K562 (cell line): ENCODE data around the gene EIF5A2. TPM values are rescaled to one million over a fixed set of nuclear protein-coding genes. Genes with fewer than 3 reads are reported as not detected.

Source experiments
- ATAC-seq: fragments of 200-7000 bp; cut with Tn5 transposase; 3 replicates; pipeline ENCODE4 v1.9.1; 2020; ENCODE audit warnings: moderate library complexity
- BruUV-seq: library from RNA; stranded (reverse); fragments of 400-500 nt; replicated peaks from 2 replicates; lab custom pipeline; 2021; lab: Mats Ljungman, UMichigan
- CTCF ChIA-PET: fragments of 300-600 bp; formaldehyde crosslinking; extraction: SDS; loops from one replicate; lab custom pipeline; 2021; ENCODE audit warnings: low intra/inter-chr PET ratio; lab: Yijun Ruan, JAX
- POLR2A ChIA-PET: fragments of 300-600, 350-650 bp; sonication (Branson Sonifier 250); formaldehyde crosslinking; extraction: SDS; loops from one replicate; lab custom pipeline; 2021; ENCODE audit warnings: antibody characterized with exemption, inconsistent platforms; lab: Yijun Ruan, JAX
- DNase-seq, 4 experiments: peaks; one replicate each; pipeline versions ENCODE4 v3.0.0 to v3.0.0-alpha.2; 2011 to 2018; ENCODE audit warnings: low spot score in 3 of 4, mixed read lengths in 3 of 4; ENCODE audit errors: extremely low read depth in 1 of 4
- FAIRE-seq: peaks from 2 replicates; lab custom pipeline; 2011; peaks lifted over from hg19 to GRCh38; lab: Jason Lieb, UNC
- H2AFZ ChIP-seq: 2 replicates; pipeline ENCODE4 v1.6.0; 2011; ENCODE audit warnings: low read depth, low read length, control low read depth, inconsistent platforms
- H3K27ac ChIP-seq: fragments of 200-600 bp; 3 replicates; pipeline ENCODE4 v1.8.0; 2011; ENCODE audit warnings: low read depth, mild to moderate bottlenecking, control low read depth, inconsistent platforms, low read length, moderate library complexity, mixed read lengths; ENCODE audit errors: extremely low read depth
- H3K27me3 ChIP-seq, 2 experiments: fragments of 300-600 bp in 1 of 2; 2 replicates in 1 of 2; 3 replicates in 1 of 2; pipeline versions ENCODE4 v1.6.0 to v1.8.0; 2011; ENCODE audit warnings: inconsistent platforms in 2 of 2, low read length in 2 of 2, mild to moderate bottlenecking in 1 of 2, mixed read lengths in 1 of 2, moderate library complexity in 1 of 2; ENCODE audit not compliant: control insufficient read depth in 2 of 2, insufficient read depth in 2 of 2
- H3K36me3 ChIP-seq: fragments of 300-600 bp; 3 replicates; pipeline ENCODE4 v1.8.0; 2011; ENCODE audit warnings: mild to moderate bottlenecking, low read length, inconsistent platforms; ENCODE audit not compliant: control insufficient read depth, insufficient read depth
- H3K4me1 ChIP-seq, 2 experiments: fragments of 200-600 bp in 1 of 2; replicated peaks in 1 of 2; 2 replicates in 1 of 2; 3 replicates in 1 of 2; pipeline versions ENCODE4 v1.5.1 to v1.8.0; 2011; ENCODE audit warnings: inconsistent platforms in 2 of 2, low read length in 2 of 2, mild to moderate bottlenecking in 1 of 2, mixed read lengths in 1 of 2, moderate library complexity in 1 of 2; ENCODE audit not compliant: control insufficient read depth in 2 of 2, insufficient read depth in 2 of 2
- H3K4me2 ChIP-seq: 2 replicates; pipeline ENCODE4 v1.6.1; 2011; ENCODE audit warnings: low read length, control low read depth, inconsistent platforms, mixed read lengths; ENCODE audit not compliant: insufficient read depth
- H3K4me3 ChIP-seq: fragments of 200-600 bp; sonication (generic), shearing (Covaris generic); 2 replicates; pipeline ENCODE4 v1.5.1; 2016; ENCODE audit warnings: control low read depth, inconsistent platforms
- H3K79me2 ChIP-seq: fragments of 200-600 bp; 3 replicates; pipeline ENCODE4 v1.8.0; 2011; ENCODE audit warnings: low read length, inconsistent platforms; ENCODE audit not compliant: control insufficient read depth, insufficient read depth
- H3K9ac ChIP-seq, 2 experiments: 2 replicates each; pipeline versions ENCODE4 v1.6.0 to v1.6.1; 2011; ENCODE audit warnings: low read depth in 2 of 2, low read length in 2 of 2, control low read depth in 1 of 2, inconsistent platforms in 1 of 2, mild to moderate bottlenecking in 1 of 2, mixed read lengths in 1 of 2; ENCODE audit not compliant: insufficient read depth in 1 of 2
- H3K9me1 ChIP-seq: one replicate; pipeline ENCODE4 v1.6.0; 2011; ENCODE audit warnings: inconsistent platforms, mild to moderate bottlenecking, low read length, moderate library complexity; ENCODE audit not compliant: control insufficient read depth, insufficient read depth
- H3K9me3 ChIP-seq: replicated peaks from 2 replicates; pipeline ENCODE4 v1.5.1; 2011; ENCODE audit warnings: low read depth, low read length, inconsistent platforms; ENCODE audit not compliant: control insufficient read depth, insufficient read depth
- H4K20me1 ChIP-seq: replicated peaks from 2 replicates; pipeline ENCODE4 v1.6.1; 2011; ENCODE audit warnings: low read length, inconsistent platforms, mixed read lengths; ENCODE audit not compliant: control insufficient read depth, insufficient read depth
- CBX5 ChIP-seq: IDR thresholded peaks from 2 replicates; pipeline ENCODE4 v1.6.1; 2014; ENCODE audit warnings: low read depth, borderline replicate concordance
- CHD2 ChIP-seq: IDR thresholded peaks from 2 replicates; pipeline ENCODE4 v1.6.1; 2011; ENCODE audit warnings: low read depth, low read length
- HDGF ChIP-seq: fragments of 450-650 bp; IDR thresholded peaks from 2 replicates; pipeline ENCODE4 v1.6.1; 2016
- ILK ChIP-seq: fragments of 450-650 bp; IDR thresholded peaks from 2 replicates; pipeline ENCODE4 v1.6.1; 2016; ENCODE audit warnings: missing genetic modification characterization, low read depth, mild to moderate bottlenecking, missing compliant biosample characterization, moderate library complexity, borderline replicate concordance
- MCM7 ChIP-seq, 2 experiments: fragments of 450-650 bp; IDR thresholded peaks; 2 replicates each; pipeline ENCODE4 v1.6.1; 2016 to 2018
- NONO ChIP-seq, 2 experiments: fragments of 200-400 bp in 1 of 2; fragments of 450-650 bp in 1 of 2; formaldehyde crosslinking in 1 of 2; IDR thresholded peaks; 2 replicates each; pipeline ENCODE4 v1.6.1; 2017; ENCODE audit warnings: low read depth in 2 of 2, mild to moderate bottlenecking in 2 of 2, moderate library complexity in 2 of 2, low read length in 1 of 2
- NR1H2 ChIP-seq: sonication (generic); formaldehyde crosslinking; IDR thresholded peaks from 2 replicates; pipeline ENCODE4 v1.4.0; 2020; ENCODE audit warnings: mild to moderate bottlenecking, missing genetic modification reagents
- POLR2H ChIP-seq: IDR thresholded peaks from 2 replicates; pipeline ENCODE4 v1.6.1; 2016; ENCODE audit warnings: missing genetic modification characterization, low read depth, mild to moderate bottlenecking, control low read depth, missing compliant biosample characterization, moderate library complexity
- TFE3 ChIP-seq: fragments of 450-650 bp; formaldehyde crosslinking; IDR thresholded peaks from 2 replicates; pipeline ENCODE4 v1.4.0; 2020; ENCODE audit warnings: mild to moderate bottlenecking, mixed read lengths
- ZKSCAN8 ChIP-seq: fragments of 200-800 bp; sonication (Bioruptor generic); IDR thresholded peaks from 2 replicates; pipeline ENCODE4 v1.6.1; 2016; ENCODE audit warnings: missing genetic modification characterization, missing compliant biosample characterization
- ZNF12 ChIP-seq: sonication (generic); formaldehyde crosslinking; IDR thresholded peaks from 2 replicates; pipeline ENCODE4 v1.4.0; 2020; ENCODE audit warnings: mild to moderate bottlenecking, missing genetic modification reagents
- ZNF695 ChIP-seq: fragments of 450-650 bp; formaldehyde crosslinking; IDR thresholded peaks from 2 replicates; pipeline ENCODE4 v1.4.0; 2020; ENCODE audit warnings: mild to moderate bottlenecking, moderate library complexity
- ZNF696 ChIP-seq: fragments of 250-450 bp; sonication (Bioruptor Pico); conservative IDR thresholded peaks from 2 replicates; pipeline ENCODE4 v1.4.0; 2020; ENCODE audit warnings: mild to moderate bottlenecking, moderate library complexity
- WGBS: fragments of 100-300 bp; shearing (Covaris generic); methylation state at CpG from one replicate; pipeline ENCODE4 v1.1.6; 2016; ENCODE audit warnings: low coverage, mixed read lengths; ENCODE audit not compliant: insufficient coverage; ENCODE audit errors: missing lambda C conversion rate; 5-methylcytosine and 5-hydroxymethylcytosine counted together
- in situ Hi-C: fragments of 300-500 bp; cut with MboI; formaldehyde crosslinking; loops from 4 replicates; pipeline ENCODE4 v1.15.0; 2018; ENCODE audit warnings: inconsistent platforms, mixed read lengths
- intact Hi-C: fragments of 100-400 bp; cut with micrococcal nuclease; formaldehyde crosslinking; loops from 2 replicates; pipeline ENCODE4 v1.14.2; 2022
- polyA plus RNA-seq, 8 experiments: library from polyadenylated mRNA; depleted of rRNA in 4 of 8; stranded (reverse) in 5 of 8; unstranded in 3 of 8; fragments of >200 nt; fragmentation: Nextera tagmentation in 2 of 8; fragmentation: Illumina TruSeq in 1 of 8; extraction: Ambion mirVana in 2 of 8; extraction: Trizol in 1 of 8; gene quantifications; 2 replicates each; pipeline versions ENCODE4 v1.2.1 to v1.2.3, GENCODE V29; 2011 to 2014; ENCODE audit warnings: inconsistent platforms in 1 of 8, missing spikeins in 1 of 8
- total RNA-seq, 7 experiments: library from RNA; depleted of rRNA in 6 of 7; stranded (reverse); fragments of >200 nt in 6 of 7; fragmentation: Illumina TruSeq in 2 of 7; extraction: Trizol in 2 of 7; gene quantifications; 2 replicates each; pipeline versions ENCODE4 v1.2.1 to v1.2.3, GENCODE V29; 2011 to 2021; ENCODE audit warnings: low replicate concordance in 1 of 7
- TF ChIP-seq, protein P1 (sequence below): fragments of 250-450 bp; sonication (Bioruptor Pico); IDR thresholded peaks from 2 replicates; pipeline ENCODE4 v1.6.1; 2021; ENCODE audit warnings: mild to moderate bottlenecking

EIF5A2 gene
- total and polyA plus RNA-seq, 9 of the 15 experiments (the other 6 are each of a cell fraction or from before 2014, with no cell fraction given) = 3.9 to 18.3 (median 15.9) TPM

- TF ChIP-seq POLR2H = no peak
- no peak for TF ChIP-seq ZNF695 (CRISPR knock-in tag)
- no peak for TF ChIP-seq NONO (IDR thresholded peaks at IDR 0.05; ENCODE audit: low read depth in 2 of 2, low read length in 1 of 2)
- TF ChIP-seq, protein P1, sequence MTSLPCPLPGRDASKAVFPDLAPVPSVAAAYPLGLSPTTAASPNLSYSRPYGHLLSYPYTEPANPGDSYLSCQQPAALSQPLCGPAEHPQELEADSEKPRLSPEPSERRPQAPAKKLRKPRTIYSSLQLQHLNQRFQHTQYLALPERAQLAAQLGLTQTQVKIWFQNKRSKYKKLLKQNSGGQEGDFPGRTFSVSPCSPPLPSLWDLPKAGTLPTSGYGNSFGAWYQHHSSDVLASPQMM = no peak
- no peak for TF ChIP-seq ZNF696 (CRISPR knock-in tag)
- no peak for TF ChIP-seq ZNF12 (CRISPR knock-in tag)
These were observed 49.8 kb downstream of the EIF5A2 start (continued) for GRCh38 chr3:170858599-170858998.

DNA sequence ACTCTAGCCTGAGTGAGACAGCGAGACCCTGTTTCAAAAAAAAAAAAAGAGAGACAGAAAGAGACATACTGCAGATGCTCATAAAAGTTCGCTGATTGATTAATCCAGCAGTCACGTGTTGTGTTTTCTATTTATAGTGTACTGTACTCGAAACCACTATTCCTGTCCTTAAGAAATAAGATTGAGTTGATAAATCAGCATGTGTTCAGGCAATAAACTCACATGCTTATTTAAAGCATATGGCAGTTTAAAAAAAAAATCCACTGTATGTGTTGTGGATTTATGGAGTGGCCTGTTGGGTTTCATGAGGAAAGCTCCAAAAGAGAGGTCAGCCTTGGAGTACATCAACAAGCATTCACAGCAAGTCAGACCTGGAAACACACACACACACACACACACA lies 56.1 kb downstream of the EIF5A2 start:
- ChIA-PET CTCF (no interaction called here), POLR2A (interaction anchor here (1.4 to 7.0 kb wide), 3 partner anchors 10 to 17 kb away, joined by 4 to 43 read pairs (median 22); partner anchors contain the start of gene RPL22L1)
- no TSS peak for BruUV-seq
- no peak for DNase-seq
- Histone ChIP-seq H3K9ac (no peak overlapping the region), H3K9me1 (no peaks in the 10 kb centered on the region), H3K4me2 (no peak overlapping the region), H3K9me3 (no peaks in the 10 kb centered on the region), H3K4me3 (no peak overlapping the region), H2AFZ (no peak overlapping the region), H3K36me3 (no peaks in the 10 kb centered on the region), H3K27me3 (no peaks in the 10 kb centered on the region), H3K4me1 (no peaks in the 10 kb centered on the region), H3K79me2 (no peaks in the 10 kb centered on the region), H4K20me1 (no peaks in the 10 kb centered on the region), H3K27ac (no peak overlapping the region)
- intact Hi-C loops = no loop called here
- no peak for FAIRE-seq
- 30% methylated on average over 3 of the region's 4 CpGs for WGBS
- in situ Hi-C loops = loop anchor here (5.0 kb wide), 1 partner anchor 40 kb away; no protein-coding TSS in a partner anchor
- no peak for TF ChIP-seq CBX5
- no peak for TF ChIP-seq MCM7 (IDR thresholded peaks at IDR 0.05)
- TF ChIP-seq CHD2 = no peak
- peak; percentile 19; the same call in 1 of the 2 replicates for TF ChIP-seq TFE3 (CRISPR knock-in tag)
- no peak for TF ChIP-seq HDGF
- no peak for TF ChIP-seq ILK (tag)
- no peak for TF ChIP-seq ZKSCAN8 (CRISPR knock-in tag)
- no peak for TF ChIP-seq NR1H2 (CRISPR knock-in tag)
- no peak for ATAC-seq
